Upper lobe of left lung (tissue), 6 donors: Measurements from ENCODE around the gene LANCL3. TPM values are rescaled to one million over a fixed set of nuclear protein-coding genes. Genes with fewer than 3 reads are reported as not detected.

Source experiments
- ATAC-seq, 2 donors: fragments of 200-7000 bp; cut with Tn5 transposase; one replicate each; pipeline ENCODE4 v1.9.1; 2022; ENCODE audit warnings: mild to moderate bottlenecking in 2 of 2, moderate library complexity in 2 of 2; ENCODE audit not compliant: low FRiP score in 2 of 2
- DNase-seq, 2 donors: peaks; one replicate each; pipeline ENCODE4 v3.0.0-alpha.2; 2019 to 2020
- H3K27ac ChIP-seq, 4 donors: fragments of 200-600 bp; sonication (generic); one replicate each; pipeline ENCODE4 v1.5.1; 2016 to 2019
- H3K27me3 ChIP-seq, 4 donors: fragments of 200-600 bp; sonication (generic); one replicate each; pipeline ENCODE4 v1.5.1; 2017 to 2019
- H3K36me3 ChIP-seq, 4 donors: fragments of 200-600 bp; sonication (generic); one replicate each; pipeline ENCODE4 v1.5.1; 2016 to 2019
- H3K4me1 ChIP-seq, 4 donors: fragments of 200-600 bp; sonication (generic); one replicate each; pipeline ENCODE4 v1.5.1; 2018 to 2019
- H3K4me3 ChIP-seq, 4 donors: fragments of 200-600 bp; sonication (generic); one replicate each; pipeline ENCODE4 v1.5.1; 2017 to 2019; ENCODE audit warnings: mild to moderate bottlenecking in 2 of 4, moderate library complexity in 1 of 4
- H3K9me3 ChIP-seq, 4 donors: fragments of 200-600 bp; sonication (generic); one replicate each; pipeline ENCODE4 v1.5.1; 2018 to 2019
- EP300 ChIP-seq, 4 donors: sonication (generic); formaldehyde crosslinking; IDR thresholded peaks; one replicate each; pipeline ENCODE4 v1.5.1; 2017; ENCODE audit warnings: antibody characterized with exemption in 4 of 4, control low read depth in 2 of 4
- POLR2A ChIP-seq, 4 donors: fragments of 450-650 bp; IDR thresholded peaks; one replicate each; pipeline ENCODE4 v1.5.1; 2016 to 2017; ENCODE audit warnings: antibody characterized with exemption in 4 of 4, mild to moderate bottlenecking in 2 of 4
- POLR2AphosphoS5 ChIP-seq, 2 donors: sonication (generic); formaldehyde crosslinking; IDR thresholded peaks; one replicate each; pipeline ENCODE4 v1.5.1; 2017; ENCODE audit warnings: antibody characterized with exemption in 2 of 2
- WGBS, 2 donors: methylation state at CpG; one replicate each; pipeline ENCODE4 v1.1.5; 2017 to 2018; 5-methylcytosine and 5-hydroxymethylcytosine counted together
- total RNA-seq, 6 donors: library from RNA; depleted of rRNA in 4 of 6; stranded (reverse); fragments of >200 nt in 4 of 6; gene quantifications; one replicate each; pipeline versions ENCODE4 v1.1.0 to v1.2.1, GENCODE V29; 2016 to 2021
- TF ChIP-seq, protein P1 (sequence below), 6 experiments: fragments of 450-650 bp in 4 of 6; fragments of 200-600 bp in 2 of 6; sonication (generic) in 2 of 6; IDR thresholded peaks; one replicate each; pipeline ENCODE4 v1.5.1; 2016 to 2019; ENCODE audit warnings: antibody characterized with exemption in 6 of 6
- donor health status: DM: no; HTN: no; CAD: no; lungs with moderate emphysema.
- donor health status: DM: no; HTN: yes; CAD: no; lungs with severe emphysema.

The LANCL3 gene
- total RNA-seq, 6 donors from 2014 or later = 0.84 to 2.9 (median 1.8) TPM

DNA sequence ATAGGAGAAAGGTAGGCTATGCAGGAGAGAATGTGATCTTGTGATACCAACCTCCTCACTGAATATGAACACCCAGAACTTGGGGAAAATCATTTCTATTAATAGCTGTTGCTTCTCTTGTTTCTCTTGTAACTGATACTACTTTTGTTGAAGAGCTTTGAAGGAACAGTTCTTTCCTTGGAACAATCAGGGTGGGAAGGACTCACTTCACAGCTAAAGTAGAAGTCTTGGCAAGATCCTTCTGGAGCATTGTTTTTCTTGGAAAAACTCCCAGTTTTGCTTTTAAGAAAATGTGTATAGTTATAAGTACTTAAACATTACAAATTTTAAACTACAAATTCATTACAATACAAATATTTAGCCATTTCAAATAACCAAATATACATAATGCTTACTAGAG lies 95.1 kb downstream of the LANCL3 start:
- DNase-seq (no peak), ATAC-seq (no peak)
- Histone ChIP-seq H3K4me1 (no peaks in the 10 kb centered on the region), H3K36me3 (no peaks in the 10 kb centered on the region), H3K27ac (no peak overlapping the region), H3K9me3 (no peaks in the 10 kb centered on the region), H3K27me3 (no peaks in the 10 kb centered on the region), H3K4me3 (no peak overlapping the region)
- TF ChIP-seq, protein P1, sequence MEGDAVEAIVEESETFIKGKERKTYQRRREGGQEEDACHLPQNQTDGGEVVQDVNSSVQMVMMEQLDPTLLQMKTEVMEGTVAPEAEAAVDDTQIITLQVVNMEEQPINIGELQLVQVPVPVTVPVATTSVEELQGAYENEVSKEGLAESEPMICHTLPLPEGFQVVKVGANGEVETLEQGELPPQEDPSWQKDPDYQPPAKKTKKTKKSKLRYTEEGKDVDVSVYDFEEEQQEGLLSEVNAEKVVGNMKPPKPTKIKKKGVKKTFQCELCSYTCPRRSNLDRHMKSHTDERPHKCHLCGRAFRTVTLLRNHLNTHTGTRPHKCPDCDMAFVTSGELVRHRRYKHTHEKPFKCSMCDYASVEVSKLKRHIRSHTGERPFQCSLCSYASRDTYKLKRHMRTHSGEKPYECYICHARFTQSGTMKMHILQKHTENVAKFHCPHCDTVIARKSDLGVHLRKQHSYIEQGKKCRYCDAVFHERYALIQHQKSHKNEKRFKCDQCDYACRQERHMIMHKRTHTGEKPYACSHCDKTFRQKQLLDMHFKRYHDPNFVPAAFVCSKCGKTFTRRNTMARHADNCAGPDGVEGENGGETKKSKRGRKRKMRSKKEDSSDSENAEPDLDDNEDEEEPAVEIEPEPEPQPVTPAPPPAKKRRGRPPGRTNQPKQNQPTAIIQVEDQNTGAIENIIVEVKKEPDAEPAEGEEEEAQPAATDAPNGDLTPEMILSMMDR (IDR thresholded peaks at IDR 0.05) = no peak
- TF ChIP-seq POLR2A (IDR thresholded peaks at IDR 0.05) (no peak), POLR2AphosphoS5 (IDR thresholded peaks at IDR 0.05) (no peak), EP300 (IDR thresholded peaks at IDR 0.05) (no peak)

- no peak for TF ChIP-seq POLR2A (IDR thresholded peaks at IDR 0.05)
- TF ChIP-seq, protein P1 (IDR thresholded peaks at IDR 0.05) = no peak
- no peak for TF ChIP-seq EP300 (IDR thresholded peaks at IDR 0.05)
- TF ChIP-seq POLR2AphosphoS5 (IDR thresholded peaks at IDR 0.05) = no peak
- no peak for ATAC-seq
These were observed 95.7 kb downstream of the LANCL3 start for GRCh38 chrX:37667141-37667540.

GRCh38 chrX:37672563-37672962 lies 101.1 kb downstream of the LANCL3 start:
- no peaks in the 10 kb centered on the region for H3K27me3 ChIP-seq
- DNase-seq (no peak), ATAC-seq (no peak)
- TF ChIP-seq EP300 (IDR thresholded peaks at IDR 0.05) (no peak), POLR2A (IDR thresholded peaks at IDR 0.05) (no peak), POLR2AphosphoS5 (IDR thresholded peaks at IDR 0.05) (no peak)
- TF ChIP-seq, protein P1 (IDR thresholded peaks at IDR 0.05) = no peak
- H3K27ac ChIP-seq = no peak overlapping the region
- no peak overlapping the region for H3K4me3 ChIP-seq
- H3K36me3 ChIP-seq = no peaks in the 10 kb centered on the region
- H3K4me1 ChIP-seq = no peaks in the 10 kb centered on the region
- WGBS, 2 donors = 28 to 68% methylated on average over 2 to 4 of the region's 4 CpGs
- H3K9me3 ChIP-seq = no peaks in the 10 kb centered on the region

More at GRCh38 chrX:37667141-37667540, 95.7 kb downstream of the LANCL3 start:
- no peak for DNase-seq
- H3K9me3 ChIP-seq = no peaks in the 10 kb centered on the region
- H3K27ac ChIP-seq = no peak overlapping the region
- H3K4me1 ChIP-seq = no peaks in the 10 kb centered on the region
- 89% methylated on average over 6 of the region's 6 CpGs for WGBS, 2 donors
- no peak overlapping the region for H3K4me3 ChIP-seq
- H3K36me3 ChIP-seq = no peaks in the 10 kb centered on the region
- no peaks in the 10 kb centered on the region for H3K27me3 ChIP-seq

GRCh38 chrX:37676811-37677210 lies 105.3 kb downstream of the LANCL3 start:
- no peak for ATAC-seq
- H3K36me3 ChIP-seq = no peaks in the 10 kb centered on the region
- H3K9me3 ChIP-seq = no peaks in the 10 kb centered on the region
- no peak overlapping the region for H3K4me3 ChIP-seq
- H3K27ac ChIP-seq = no peak overlapping the region
- no peak for DNase-seq
- H3K4me1 ChIP-seq = no peaks in the 10 kb centered on the region
- H3K27me3 ChIP-seq = no peaks in the 10 kb centered on the region
- TF ChIP-seq POLR2A (IDR thresholded peaks at IDR 0.05) (no peak), POLR2AphosphoS5 (IDR thresholded peaks at IDR 0.05) (no peak), EP300 (IDR thresholded peaks at IDR 0.05) (no peak)
- TF ChIP-seq, protein P1 (IDR thresholded peaks at IDR 0.05) = no peak

DNA sequence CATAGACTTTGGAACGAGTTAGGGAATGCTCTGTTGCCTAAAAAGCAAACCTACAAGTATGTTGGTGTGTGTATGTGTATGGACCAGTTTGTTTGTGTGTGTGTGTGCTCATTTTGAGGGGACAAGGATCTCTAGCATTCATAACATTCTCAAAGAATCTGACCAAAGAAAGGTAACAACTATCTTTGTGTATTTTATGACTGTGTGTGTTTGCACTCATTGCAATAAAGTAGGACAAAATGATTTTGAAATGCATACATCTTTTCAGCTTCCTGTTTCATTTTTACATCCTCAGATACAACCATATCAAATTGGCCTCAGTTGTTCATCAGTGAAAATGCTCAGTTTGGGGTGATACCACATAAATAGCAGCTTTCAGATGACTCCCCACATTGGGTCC lies 105.8 kb downstream of the LANCL3 start:
- no peak overlapping the region for H3K4me3 ChIP-seq
- ATAC-seq (no peak), DNase-seq (no peak)
- no peaks in the 10 kb centered on the region for H3K9me3 ChIP-seq
- H3K27ac ChIP-seq = no peak overlapping the region
- WGBS, 2 donors = 23 to 69% methylated on average over 1 of the region's 1 CpG
- H3K27me3 ChIP-seq = no peaks in the 10 kb centered on the region
- H3K36me3 ChIP-seq = no peaks in the 10 kb centered on the region
- TF ChIP-seq, protein P1 (IDR thresholded peaks at IDR 0.05) = no peak
- TF ChIP-seq EP300 (IDR thresholded peaks at IDR 0.05) (no peak), POLR2A (IDR thresholded peaks at IDR 0.05) (no peak), POLR2AphosphoS5 (IDR thresholded peaks at IDR 0.05) (no peak)
- no peaks in the 10 kb centered on the region for H3K4me1 ChIP-seq
